Ovary (tissue), 3 donors: ENCODE data around the gene GCK.

Experiments used
- CTCF ChIP-seq, 3 donors: fragments of 450-650 bp in 2 of 3; fragments of 200-600 bp in 1 of 3; IDR thresholded peaks; one replicate each; pipeline versions ENCODE4 v1.5.1 to v1.8.0; 2016 to 2022; ENCODE audit warnings: antibody characterized with exemption in 3 of 3, mild to moderate bottlenecking in 1 of 3
- EP300 ChIP-seq: sonication (generic); formaldehyde crosslinking; IDR thresholded peaks from one replicate; pipeline ENCODE4 v1.6.1; 2017; ENCODE audit warnings: antibody characterized with exemption
- POLR2A ChIP-seq: fragments of 450-650 bp; IDR thresholded peaks from one replicate; pipeline ENCODE4 v1.6.1; 2017; ENCODE audit warnings: antibody characterized with exemption, mild to moderate bottlenecking, moderate library complexity
- donor health status: DM: no; HTN: no; CAD: no.

DNA sequence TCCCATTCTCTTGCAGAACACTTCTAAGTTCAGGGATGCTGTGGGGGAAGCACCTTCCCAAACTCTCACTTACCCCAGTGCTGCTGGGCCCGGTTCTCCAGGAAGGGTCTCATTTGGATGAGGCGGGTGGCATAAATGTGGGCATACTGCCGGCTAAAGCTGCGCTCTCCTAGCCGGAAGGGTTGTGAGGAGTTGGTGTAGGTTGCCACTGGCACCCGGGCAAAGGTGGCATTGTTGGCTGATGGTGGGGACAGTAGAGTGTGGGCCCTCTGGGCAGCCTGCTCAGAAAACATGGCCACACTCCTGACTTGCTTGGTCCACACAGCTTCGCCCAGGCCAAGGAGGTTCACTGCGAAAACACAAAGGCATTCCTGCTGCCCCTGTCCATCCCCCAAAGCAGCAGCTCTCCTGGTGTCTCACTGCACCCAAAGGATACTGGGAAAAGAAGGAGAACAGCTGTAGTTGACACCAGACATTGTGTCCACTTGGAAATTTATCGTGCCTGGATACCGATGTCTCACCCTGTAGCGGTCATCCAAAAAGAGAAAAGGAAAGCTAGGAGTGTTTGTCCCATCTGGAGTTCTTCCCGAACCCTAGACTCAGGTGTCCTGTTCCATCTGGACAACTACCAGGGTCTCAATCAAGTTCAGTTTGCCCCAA is 67.3 kb downstream of the GCK start:
- TF ChIP-seq POLR2A, result no peak
- no peak for TF ChIP-seq CTCF (IDR thresholded peaks at IDR 0.05)
- no peak for TF ChIP-seq EP300
